HG02943 (cell line): ENCODE measurements around the gene FAM110C.

Experiments
- ATAC-seq: cut with Tn5 transposase; IDR thresholded peaks from one replicate; pipeline ENCODE4 v1.9.1; 2021; ENCODE audit warnings: mild to moderate bottlenecking, low read depth, moderate library complexity; ENCODE audit not compliant: unreplicated experiment

Gene FAM110C

GRCh38 chr2:11248-11941, 34.9 kb downstream of the FAM110C start:
- ATAC-seq: no peak

GRCh38 chr2:10222-10875, 36.0 kb downstream of the FAM110C start:
- no peak for ATAC-seq
